ENCODE results near the gene UBTD1. TPM values are rescaled to one million over a fixed set of nuclear protein-coding genes. Genes with fewer than 3 reads are reported as not detected.
A peak's percentile ranks its signal among the peaks of the same experiment; 100 is the strongest.

The UBTD1 gene
- total RNA-seq, 1 donor, result 22.1 TPM

- no peak for DNase-seq (ENCODE audit: low read depth)
- TF ChIP-seq, protein P1, sequence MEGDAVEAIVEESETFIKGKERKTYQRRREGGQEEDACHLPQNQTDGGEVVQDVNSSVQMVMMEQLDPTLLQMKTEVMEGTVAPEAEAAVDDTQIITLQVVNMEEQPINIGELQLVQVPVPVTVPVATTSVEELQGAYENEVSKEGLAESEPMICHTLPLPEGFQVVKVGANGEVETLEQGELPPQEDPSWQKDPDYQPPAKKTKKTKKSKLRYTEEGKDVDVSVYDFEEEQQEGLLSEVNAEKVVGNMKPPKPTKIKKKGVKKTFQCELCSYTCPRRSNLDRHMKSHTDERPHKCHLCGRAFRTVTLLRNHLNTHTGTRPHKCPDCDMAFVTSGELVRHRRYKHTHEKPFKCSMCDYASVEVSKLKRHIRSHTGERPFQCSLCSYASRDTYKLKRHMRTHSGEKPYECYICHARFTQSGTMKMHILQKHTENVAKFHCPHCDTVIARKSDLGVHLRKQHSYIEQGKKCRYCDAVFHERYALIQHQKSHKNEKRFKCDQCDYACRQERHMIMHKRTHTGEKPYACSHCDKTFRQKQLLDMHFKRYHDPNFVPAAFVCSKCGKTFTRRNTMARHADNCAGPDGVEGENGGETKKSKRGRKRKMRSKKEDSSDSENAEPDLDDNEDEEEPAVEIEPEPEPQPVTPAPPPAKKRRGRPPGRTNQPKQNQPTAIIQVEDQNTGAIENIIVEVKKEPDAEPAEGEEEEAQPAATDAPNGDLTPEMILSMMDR (IDR thresholded peaks at IDR 0.05; ENCODE audit: insufficient read depth, low read length), result no peak
- H3K4me3 ChIP-seq (ENCODE audit: low read depth, low read length), result no peak overlapping the region
Measured at GRCh38 chr10:97503406-97503805, 4.7 kb downstream of the UBTD1 start.

GRCh38 chr10:97505152-97505551, 6.4 kb downstream of the UBTD1 start:
- no peak for DNase-seq (ENCODE audit: low read depth)

GRCh38 chr10:97506199-97506991, 7.7 kb downstream of the UBTD1 start:
- no peak for DNase-seq (ENCODE audit: low read depth)
- no peak overlapping the region for H3K4me3 ChIP-seq (ENCODE audit: low read depth, low read length)
- TF ChIP-seq, protein P1 (IDR thresholded peaks at IDR 0.05; ENCODE audit: insufficient read depth, low read length), result no peak

More at GRCh38 chr10:97505152-97505551, 6.4 kb downstream of the UBTD1 start:
- TF ChIP-seq, protein P1 (IDR thresholded peaks at IDR 0.05; ENCODE audit: insufficient read depth, low read length), result no peak
- H3K4me3 ChIP-seq (ENCODE audit: low read depth, low read length), result no peak overlapping the region

GRCh38 chr10:97508342-97508741, 9.6 kb downstream of the UBTD1 start:
- H3K4me3 ChIP-seq (ENCODE audit: low read depth, low read length), result no peak overlapping the region
- TF ChIP-seq, protein P1 (IDR thresholded peaks at IDR 0.05; ENCODE audit: insufficient read depth, low read length), result no peak
- DNase-seq (ENCODE audit: low read depth), result peak; percentile 70

GRCh38 chr10:97509120-97509680, 10.5 kb downstream of the UBTD1 start:
- TF ChIP-seq, protein P1 (IDR thresholded peaks at IDR 0.05; ENCODE audit: insufficient read depth, low read length), result no peak
- no peak for DNase-seq (ENCODE audit: low read depth)
- no peak overlapping the region for H3K4me3 ChIP-seq (ENCODE audit: low read depth, low read length)

DNA sequence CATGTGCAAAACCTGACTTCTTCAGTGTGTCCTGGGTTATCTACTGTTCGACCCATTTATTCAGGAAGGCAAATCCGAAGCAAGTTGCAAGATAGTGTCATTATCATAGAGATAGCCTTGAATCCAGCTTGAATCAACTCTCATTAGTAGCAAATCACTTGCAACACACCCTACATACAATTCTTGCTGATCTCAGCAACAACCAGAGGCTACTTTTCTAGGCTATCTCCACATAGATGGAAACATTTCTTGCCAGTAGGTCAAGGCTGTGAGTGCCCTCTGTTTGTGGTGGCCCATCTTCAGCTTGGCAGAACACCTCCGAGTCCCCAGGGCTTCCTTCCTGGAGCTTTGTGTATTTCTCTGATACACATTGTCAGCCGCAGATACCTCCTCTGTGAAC, 12.0 kb downstream of the UBTD1 start:
- TF ChIP-seq, protein P1 (IDR thresholded peaks at IDR 0.05; ENCODE audit: insufficient read depth, low read length), result no peak
- no peak for DNase-seq (ENCODE audit: low read depth)
- no peak overlapping the region for H3K4me3 ChIP-seq (ENCODE audit: low read depth, low read length)

Measured in fibroblast of the aortic adventitia (primary cell).